GM11168 (cell line): ENCODE results near the gene PITHD1.
"Not testable (repeated sequence)": the region's sequence is repeated elsewhere in the genome, so short reads cannot be mapped to it uniquely, and the experiment has no call there.

ENCODE experiments used
- in situ Hi-C: fragments of 300-500 bp; cut with MboI; formaldehyde crosslinking; loops from one replicate; pipeline ENCODE4 v1.12.0; 2022; ENCODE audit warnings: low sequenced_read_pairs; ENCODE audit not compliant: unreplicated experiment

Gene PITHD1

GRCh38 chr1:23796466-23797271 lies 18.5 kb downstream of the PITHD1 start:
- in situ Hi-C loops, result no loop called here

GRCh38 chr1:23797478-23798448 lies 19.5 kb downstream of the PITHD1 start:
- in situ Hi-C loops, result no loop called here

GRCh38 chr1:23798662-23799142 lies 20.5 kb downstream of the PITHD1 start:
- in situ Hi-C loops, result no loop called here

GRCh38 chr1:23799255-23799569 lies 21.0 kb downstream of the PITHD1 start:
- in situ Hi-C loops, result no loop called here

DNA sequence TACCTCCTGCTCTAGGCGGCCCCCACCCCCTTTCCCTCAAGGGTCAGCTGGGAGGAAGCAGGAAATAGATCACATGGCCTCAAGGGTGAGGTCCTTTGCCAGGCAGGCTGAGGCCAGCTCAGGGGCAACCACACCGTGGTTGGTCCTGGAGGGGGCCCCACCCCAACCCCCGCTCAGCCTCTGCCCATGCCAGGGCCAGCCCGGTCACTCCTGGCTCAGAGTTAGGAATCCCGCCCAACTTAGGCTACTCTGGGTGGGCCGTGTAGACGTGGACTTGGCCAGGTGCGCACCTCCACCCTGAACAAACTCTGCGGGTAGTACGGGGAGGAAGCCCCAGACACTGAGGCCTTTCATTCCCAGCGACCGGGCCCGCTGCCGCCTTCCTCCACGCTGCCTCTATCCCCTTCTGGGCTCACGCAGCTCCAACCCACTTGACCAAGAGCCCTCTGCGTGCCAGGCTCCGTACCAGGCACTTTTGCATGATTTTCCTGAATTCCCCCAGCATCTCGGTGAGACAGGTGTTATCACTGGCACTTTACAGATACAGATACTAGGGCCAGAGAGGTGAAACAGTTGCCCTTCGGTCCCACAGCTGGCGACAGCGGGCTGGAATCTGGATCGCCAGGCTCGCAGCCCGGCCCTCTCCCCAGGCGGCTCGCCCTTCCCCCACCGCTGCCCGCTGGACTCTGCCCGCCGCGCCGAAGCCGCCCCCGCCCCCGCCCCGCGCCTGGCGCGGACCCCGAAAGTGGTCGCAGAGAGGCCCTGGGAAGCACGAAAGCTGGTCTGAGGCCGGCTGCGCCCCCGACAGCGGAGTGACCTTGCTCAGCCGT lies 21.6 kb downstream of the PITHD1 start:
- in situ Hi-C loops, result no loop called here

- in situ Hi-C loops, result no loop called here
Observed at GRCh38 chr1:23800400-23801337, 22.5 kb downstream of the PITHD1 start, which contains the start of gene GALE. GALE (minus strand) TSS chr1:23800754; CDS start chr1:23799007, 1,747 bp downstream.

DNA sequence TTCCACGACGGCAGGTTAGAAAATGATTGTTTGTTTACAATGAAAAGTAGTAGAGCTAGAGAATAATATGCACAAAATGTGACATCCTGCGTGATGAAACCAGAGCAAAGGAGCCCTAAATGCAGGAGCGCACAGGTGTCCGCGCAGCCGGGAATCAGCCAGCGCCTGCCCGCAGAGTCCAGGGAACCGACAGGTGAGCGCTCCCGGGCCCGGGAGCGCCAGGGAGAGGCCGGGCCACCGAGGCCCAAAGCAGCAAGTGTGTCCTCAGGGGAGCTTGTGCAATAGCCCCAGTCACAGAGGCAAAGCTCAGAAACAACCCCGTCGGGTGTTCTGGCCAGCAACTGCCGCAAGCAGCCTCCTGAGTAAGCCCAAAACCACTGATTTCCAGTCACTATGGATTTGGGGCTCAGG lies 23.1 kb downstream of the PITHD1 start:
- in situ Hi-C loops, result no loop called here

DNA sequence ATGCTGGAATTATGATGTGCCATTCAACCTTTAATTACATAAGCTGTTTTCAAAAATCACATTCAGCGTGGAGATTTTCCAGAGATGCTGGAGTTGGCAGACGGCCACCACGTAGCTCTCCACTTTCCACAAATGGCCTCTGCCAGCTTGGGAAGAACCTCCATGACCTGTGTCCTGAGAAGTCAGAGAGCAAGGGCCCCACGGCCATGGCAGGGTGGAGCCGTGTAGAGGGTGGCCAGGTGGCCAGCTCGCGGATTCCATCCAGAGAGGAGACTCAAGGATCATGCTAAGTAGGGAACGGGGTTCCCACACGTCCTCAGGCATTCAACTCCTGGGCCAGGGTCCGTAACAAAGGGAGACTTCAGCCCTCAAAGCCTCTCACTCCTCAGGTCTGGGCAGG lies 23.7 kb downstream of the PITHD1 start:
- in situ Hi-C loops, result no loop called here

DNA sequence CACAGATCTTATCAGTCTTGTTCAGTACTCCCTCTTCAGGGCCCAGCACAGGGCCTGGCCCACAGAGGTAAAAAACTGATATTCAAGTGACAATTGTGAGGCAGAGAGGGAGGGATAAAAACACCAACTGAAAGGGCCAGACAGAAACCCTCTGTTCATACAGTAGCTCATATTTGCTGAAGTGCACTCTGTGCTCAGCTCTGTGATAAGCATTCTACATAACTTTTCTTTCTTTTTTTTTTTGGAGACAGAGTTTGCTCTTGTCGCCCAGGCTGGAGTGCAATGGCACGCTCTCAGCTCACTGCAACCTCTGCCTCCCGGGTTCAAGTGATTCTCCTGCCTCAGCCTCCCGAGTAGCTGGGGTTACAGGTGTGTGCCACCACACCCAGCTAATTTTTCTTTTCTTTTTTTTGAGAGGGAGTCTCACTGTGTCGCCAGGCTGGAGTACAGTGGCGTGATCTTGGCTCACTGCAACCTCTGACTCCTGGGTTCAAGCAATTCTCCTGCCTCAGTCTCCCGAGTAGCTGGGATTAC lies 24.7 kb downstream of the PITHD1 start:
- in situ Hi-C loops, result not testable (repeated sequence)

GRCh38 chr1:23803674-23804073 lies 25.5 kb downstream of the PITHD1 start:
- in situ Hi-C loops, result no loop called here

DNA sequence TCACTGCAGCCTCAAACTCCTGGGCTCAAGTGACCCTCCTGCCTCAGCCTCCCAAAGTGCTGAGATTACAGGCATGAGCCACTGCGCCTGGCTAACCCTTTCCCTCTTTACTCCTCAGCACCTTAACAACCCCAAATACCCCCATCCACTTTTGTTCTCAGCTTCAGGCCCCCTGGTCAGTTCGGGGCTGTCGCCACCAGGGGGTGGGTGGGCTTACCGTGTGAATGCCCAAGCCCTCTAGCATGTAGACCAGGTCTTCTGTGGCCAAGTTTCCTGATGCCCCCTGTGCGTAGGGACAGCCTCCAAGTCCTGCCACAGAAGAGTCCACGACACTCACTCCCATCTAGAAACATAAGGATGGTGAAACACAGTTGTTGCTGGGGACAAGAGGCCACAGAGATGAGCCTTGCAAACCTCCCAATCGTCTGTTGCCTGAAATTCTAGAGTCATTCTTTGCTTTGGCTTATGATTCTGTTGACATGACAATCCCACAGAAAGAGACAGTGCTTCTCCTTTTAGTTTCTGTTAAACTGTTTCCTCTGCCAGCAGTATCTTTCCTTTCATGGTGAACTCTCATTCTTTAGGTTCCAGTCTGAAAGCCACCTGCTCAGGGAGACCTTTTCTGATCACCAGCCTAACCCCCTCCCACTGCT lies 26.1 kb downstream of the PITHD1 start:
- in situ Hi-C loops, result no loop called here

DNA sequence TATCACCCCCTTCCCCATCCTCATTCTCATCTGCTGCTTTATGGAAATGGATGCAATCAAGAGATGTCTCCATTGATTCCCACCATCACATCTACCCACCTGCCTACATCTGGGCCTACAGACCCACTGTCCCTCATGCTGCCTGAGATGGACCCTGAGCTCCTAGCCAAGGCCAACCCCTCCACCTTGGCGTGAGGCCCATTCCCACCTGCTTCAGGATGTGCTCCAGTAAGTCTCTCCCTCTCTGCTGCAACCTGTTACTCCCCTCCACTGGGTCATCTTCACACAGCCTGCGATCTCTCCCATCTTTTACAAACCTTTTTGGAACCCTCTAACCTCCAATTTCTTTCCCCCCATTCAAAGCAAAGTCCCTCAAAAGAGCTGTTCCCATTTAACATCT lies 26.8 kb downstream of the PITHD1 start:
- in situ Hi-C loops, result loop anchor here (5.0 kb wide), 2 partner anchors 52 to 112 kb away; no protein-coding TSS in a partner anchor

GRCh38 chr1:23806280-23806679 lies 28.1 kb downstream of the PITHD1 start:
- in situ Hi-C loops, result loop anchor here (5.0 kb wide), 2 partner anchors 51 to 111 kb away; no protein-coding TSS in a partner anchor

- in situ Hi-C loops, result loop anchor here (5.0 kb wide), 2 partner anchors 50 to 110 kb away; no protein-coding TSS in a partner anchor
Observed at GRCh38 chr1:23807453-23807852, 29.2 kb downstream of the PITHD1 start.

DNA sequence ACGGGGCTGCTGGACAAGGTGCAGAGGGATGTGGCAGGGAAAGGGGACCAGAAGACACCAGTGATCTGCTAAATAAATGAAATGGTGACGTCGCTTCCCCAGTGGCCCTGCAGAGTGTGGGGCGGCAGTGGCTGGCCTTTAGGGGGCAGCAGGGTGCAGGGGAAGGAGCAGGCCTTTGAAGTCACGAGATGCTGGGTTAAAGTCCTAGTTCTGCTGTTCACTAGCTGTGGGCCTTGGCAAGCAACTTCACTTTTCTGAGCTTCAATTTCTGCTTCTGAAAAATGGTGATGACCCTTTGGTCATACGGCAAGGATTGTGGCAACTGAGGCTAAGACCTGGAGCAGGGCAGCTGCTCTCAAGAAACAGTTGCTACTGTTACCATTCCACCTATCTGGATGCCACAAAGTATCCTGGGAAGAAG lies 31.5 kb downstream of the PITHD1 start:
- in situ Hi-C loops, result loop anchor here (5.0 kb wide), 2 partner anchors 48 to 108 kb away; no protein-coding TSS in a partner anchor

DNA sequence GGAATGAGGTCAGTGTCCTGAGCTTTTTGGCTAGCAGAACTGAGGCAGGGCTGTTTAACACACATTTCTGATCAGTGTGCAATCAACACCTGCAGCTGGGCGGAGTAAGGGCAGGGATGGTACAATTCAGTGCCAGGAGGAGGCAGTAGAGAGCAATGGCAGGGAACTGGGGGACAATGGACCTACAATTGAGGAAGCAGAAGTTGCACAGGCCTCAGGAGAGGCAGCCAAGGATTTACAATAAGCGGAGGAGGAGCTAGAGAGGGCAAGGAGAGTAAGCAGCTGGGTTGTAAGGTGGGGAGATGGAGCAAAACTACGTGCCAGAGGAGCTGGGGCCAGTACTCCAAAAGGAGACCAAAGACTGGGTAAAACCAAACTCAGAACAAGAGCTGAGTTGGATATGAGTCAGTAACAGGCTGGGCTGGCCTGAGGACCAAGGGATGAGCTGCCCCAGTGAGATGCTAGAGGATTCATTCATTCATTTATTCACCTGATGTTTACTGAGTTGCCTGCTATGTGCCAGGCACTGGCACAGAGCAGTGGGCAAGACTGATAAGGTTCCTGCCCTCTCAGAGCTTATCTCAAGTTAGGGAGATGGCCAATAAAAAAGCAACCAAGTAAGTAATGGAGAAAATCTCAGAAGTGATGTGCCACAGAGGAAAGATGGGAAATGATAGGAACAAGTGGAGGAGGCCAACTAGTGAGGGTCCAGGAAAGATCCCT lies 32.8 kb downstream of the PITHD1 start:
- in situ Hi-C loops, result no loop called here

- in situ Hi-C loops, result no loop called here
Observed at GRCh38 chr1:23814016-23814415, 35.8 kb downstream of the PITHD1 start.
